ENCODE data around the gene VPS13A.

VPS13A gene

GRCh38 chr9:77175151-77175550, 2.2 kb upstream of the VPS13A start:
- H3K27ac Mint-ChIP-seq, result peak overlapping the region in 1 of 2 donors; percentile 35
- DNase-seq (no peak), ATAC-seq (no peak)
- H3K9me3 Mint-ChIP-seq, result no peaks in the 10 kb centered on the region
- no peaks in the 10 kb centered on the region for H3K27me3 Mint-ChIP-seq
- H3K4me1 Mint-ChIP-seq, result peaks cover 25% of the 10 kb centered on the region
- no peak overlapping the region for H3K4me3 Mint-ChIP-seq

- no peak for ATAC-seq
- H3K27ac Mint-ChIP-seq, result no peak overlapping the region
- no peak for DNase-seq
- H3K27me3 Mint-ChIP-seq, result no peaks in the 10 kb centered on the region
- peaks cover 32% of the 10 kb centered on the region for H3K4me1 Mint-ChIP-seq
- no peak overlapping the region for H3K4me3 Mint-ChIP-seq
- no peaks in the 10 kb centered on the region for H3K9me3 Mint-ChIP-seq
Observed at GRCh38 chr9:77176106-77176505, 1.2 kb upstream of the VPS13A start.

- Mint-ChIP-seq H3K27ac (peak overlapping the region; percentile 12 to 80), H3K4me1 (peaks cover 32% of the 10 kb centered on the region), H3K9me3 (no peaks in the 10 kb centered on the region), H3K27me3 (no peaks in the 10 kb centered on the region), H3K4me3 (peak overlapping the region; percentile 94 to 97)
- ATAC-seq (no peak), DNase-seq (no peak)
Observed at GRCh38 chr9:77176686-77177142, 620 bp upstream of the VPS13A start.

- H3K4me3 Mint-ChIP-seq, result peak overlapping the region; percentile 94 to 97
- peak; percentile 21 for ATAC-seq
- H3K9me3 Mint-ChIP-seq, result no peaks in the 10 kb centered on the region
- H3K27ac Mint-ChIP-seq, result peak overlapping the region; percentile 91 to 92
- no peaks in the 10 kb centered on the region for H3K27me3 Mint-ChIP-seq
- peak; percentile 43 to 46 for DNase-seq
- H3K4me1 Mint-ChIP-seq, result peaks cover 33% of the 10 kb centered on the region
Observed at GRCh38 chr9:77177894-77178794, 810 bp downstream of the VPS13A start.

DNA sequence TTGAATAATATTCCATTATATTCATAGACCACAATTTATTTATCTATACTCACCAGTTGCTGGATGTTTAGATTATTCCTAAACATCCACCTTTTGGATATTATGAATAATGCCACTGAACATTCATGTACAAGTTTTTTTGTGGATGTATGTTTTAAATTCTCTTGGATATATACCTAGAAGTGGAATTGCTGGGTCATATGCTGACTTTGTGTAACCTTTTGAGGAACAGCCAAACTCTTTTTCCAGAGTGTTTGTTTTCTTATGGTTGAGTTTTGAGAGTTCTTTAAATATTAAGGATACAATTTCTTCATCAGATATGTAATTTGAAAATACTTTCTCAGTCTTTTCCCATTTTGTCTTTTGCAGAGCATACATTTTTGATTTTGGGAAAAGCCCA, 2.7 kb downstream of the VPS13A start:
- H3K27me3 Mint-ChIP-seq, result no peaks in the 10 kb centered on the region
- H3K9me3 Mint-ChIP-seq, result no peaks in the 10 kb centered on the region
- DNase-seq, result no peak
- H3K4me3 Mint-ChIP-seq, result peak overlapping the region; percentile 94 to 97
- no peak overlapping the region for H3K27ac Mint-ChIP-seq
- ATAC-seq, result no peak
- peaks cover 33% of the 10 kb centered on the region for H3K4me1 Mint-ChIP-seq

GRCh38 chr9:77183581-77183980, 6.2 kb downstream of the VPS13A start:
- H3K27me3 Mint-ChIP-seq, result no peaks in the 10 kb centered on the region
- H3K27ac Mint-ChIP-seq, result no peak overlapping the region
- peaks cover 0 to 5% of the 10 kb centered on the region in 2 donors for H3K9me3 Mint-ChIP-seq
- peaks cover 27% of the 10 kb centered on the region for H3K4me1 Mint-ChIP-seq
- DNase-seq, result no peak
- ATAC-seq, result no peak
- H3K4me3 Mint-ChIP-seq, result no peak overlapping the region

GRCh38 chr9:77188242-77188641, 10.9 kb downstream of the VPS13A start:
- ATAC-seq, result no peak
- Mint-ChIP-seq H3K9me3 (peaks cover 5 to 6% of the 10 kb centered on the region in 2 donors), H3K4me1 (peaks cover 35% of the 10 kb centered on the region), H3K27ac (peak overlapping the region in 1 of 2 donors; percentile 80), H3K4me3 (no peak overlapping the region), H3K27me3 (no peaks in the 10 kb centered on the region)
- DNase-seq, result no peak

- H3K9me3 Mint-ChIP-seq, result peaks cover 0 to under 1% of the 10 kb centered on the region in 2 donors
- no peaks in the 10 kb centered on the region for H3K27me3 Mint-ChIP-seq
- H3K4me3 Mint-ChIP-seq, result no peak overlapping the region
- no peak overlapping the region for H3K27ac Mint-ChIP-seq
- no peak for DNase-seq
- no peak for ATAC-seq
- H3K4me1 Mint-ChIP-seq, result peaks cover 55% of the 10 kb centered on the region
Observed at GRCh38 chr9:77194423-77194822, 17.1 kb downstream of the VPS13A start.

- no peak overlapping the region for H3K27ac Mint-ChIP-seq
- H3K27me3 Mint-ChIP-seq, result no peaks in the 10 kb centered on the region
- H3K4me1 Mint-ChIP-seq, result no peaks in the 10 kb centered on the region
- DNase-seq (no peak), ATAC-seq (no peak)
- H3K9me3 Mint-ChIP-seq, result no peaks in the 10 kb centered on the region
- H3K4me3 Mint-ChIP-seq, result no peak overlapping the region
Observed at GRCh38 chr9:77210116-77210515, 32.8 kb downstream of the VPS13A start.

DNA sequence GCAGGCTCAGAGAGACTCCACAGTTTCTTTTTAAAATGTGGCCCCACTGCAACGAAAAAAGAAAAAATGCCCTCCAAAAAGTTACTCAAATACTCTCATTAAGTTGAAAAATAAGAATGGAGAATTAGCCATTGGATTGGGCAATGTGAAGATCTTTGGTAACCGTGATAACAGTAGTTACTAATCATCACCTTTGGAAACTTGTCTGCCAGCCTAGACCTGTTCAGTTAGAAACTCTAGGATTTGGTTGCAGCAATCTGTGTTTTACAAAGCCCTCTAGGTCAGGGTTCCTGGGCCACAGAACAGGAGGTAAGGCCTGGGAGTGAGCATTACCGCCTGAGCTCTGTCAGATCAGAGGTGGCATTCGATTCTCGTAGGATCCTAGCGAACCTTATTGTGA, 34.2 kb downstream of the VPS13A start:
- no peak for DNase-seq
- no peak overlapping the region for H3K27ac Mint-ChIP-seq
- H3K4me3 Mint-ChIP-seq, result no peak overlapping the region
- no peaks in the 10 kb centered on the region for H3K27me3 Mint-ChIP-seq
- H3K9me3 Mint-ChIP-seq, result no peaks in the 10 kb centered on the region
- ATAC-seq, result no peak
- H3K4me1 Mint-ChIP-seq, result no peaks in the 10 kb centered on the region

- Mint-ChIP-seq H3K27ac (no peak overlapping the region), H3K4me1 (no peaks in the 10 kb centered on the region), H3K27me3 (no peaks in the 10 kb centered on the region), H3K4me3 (no peak overlapping the region), H3K9me3 (no peaks in the 10 kb centered on the region)
- ATAC-seq (no peak), DNase-seq (no peak)
Observed at GRCh38 chr9:77212801-77213200, 35.5 kb downstream of the VPS13A start.

- no peaks in the 10 kb centered on the region for H3K4me1 Mint-ChIP-seq
- H3K27ac Mint-ChIP-seq, result peak overlapping the region in 1 of 2 donors; percentile 33
- H3K9me3 Mint-ChIP-seq, result no peaks in the 10 kb centered on the region
- no peaks in the 10 kb centered on the region for H3K27me3 Mint-ChIP-seq
- no peak for ATAC-seq
- DNase-seq, result no peak
- no peak overlapping the region for H3K4me3 Mint-ChIP-seq
Observed at GRCh38 chr9:77215874-77216273, 38.5 kb downstream of the VPS13A start.

DNA sequence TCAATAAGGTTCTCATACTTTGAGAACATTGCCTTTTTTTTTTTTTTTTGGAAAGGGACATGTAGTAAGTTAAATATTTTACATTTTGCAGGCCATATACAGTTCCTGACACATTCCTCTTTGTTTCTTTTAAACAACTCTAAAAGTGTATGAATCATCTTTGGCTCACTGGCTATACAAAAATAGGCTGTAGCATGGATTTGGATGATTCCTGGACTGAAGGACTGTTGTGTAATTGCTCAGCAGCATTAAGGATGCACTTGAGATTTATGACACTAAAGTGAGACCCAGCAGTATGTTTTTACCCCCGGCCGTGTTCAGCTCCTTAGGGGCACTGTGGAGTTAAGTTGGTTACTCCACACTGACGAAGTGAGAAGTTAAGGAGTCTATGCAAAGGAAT, 41.3 kb downstream of the VPS13A start:
- no peak overlapping the region for H3K27ac Mint-ChIP-seq
- H3K9me3 Mint-ChIP-seq, result no peaks in the 10 kb centered on the region
- H3K27me3 Mint-ChIP-seq, result no peaks in the 10 kb centered on the region

GRCh38 chr9:77221431-77221830, 44.1 kb downstream of the VPS13A start:
- Mint-ChIP-seq H3K4me1 (no peaks in the 10 kb centered on the region), H3K27ac (no peak overlapping the region), H3K4me3 (no peak overlapping the region), H3K27me3 (no peaks in the 10 kb centered on the region), H3K9me3 (no peaks in the 10 kb centered on the region)
- no peak for DNase-seq
- ATAC-seq, result no peak

More for the DNA sequence above, 41.3 kb downstream of the VPS13A start:
- DNase-seq (no peak), ATAC-seq (no peak)
- no peak overlapping the region for H3K4me3 Mint-ChIP-seq
- no peaks in the 10 kb centered on the region for H3K4me1 Mint-ChIP-seq

DNA sequence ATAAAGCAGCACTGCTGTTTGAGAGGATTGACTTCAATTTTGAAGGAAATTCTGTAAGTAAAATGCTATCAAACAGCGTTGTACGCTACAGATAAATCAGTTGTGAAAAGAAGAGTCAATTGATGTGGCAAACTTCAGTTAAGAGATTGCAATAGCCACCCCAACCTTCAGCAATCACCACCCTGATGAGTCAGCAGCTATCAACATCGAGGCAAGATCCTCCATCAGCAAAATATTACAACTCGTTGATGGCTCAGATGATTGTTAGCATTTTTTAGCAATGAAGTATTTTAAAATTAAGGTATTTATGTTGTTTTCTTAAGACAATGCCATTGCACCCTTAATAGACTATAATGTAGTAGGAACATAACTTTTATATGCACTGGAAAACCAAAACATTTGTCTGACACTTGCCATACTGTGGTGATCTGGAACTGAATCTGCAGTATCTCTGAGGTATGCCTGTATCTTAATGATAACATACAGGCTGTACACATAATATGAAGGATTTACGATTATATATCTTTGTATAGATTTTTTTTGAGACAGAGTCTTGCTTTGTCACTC, 47.5 kb downstream of the VPS13A start:
- H3K27me3 Mint-ChIP-seq, result no peaks in the 10 kb centered on the region
- no peaks in the 10 kb centered on the region for H3K4me1 Mint-ChIP-seq
- no peak overlapping the region for H3K4me3 Mint-ChIP-seq
- no peak for ATAC-seq
- no peaks in the 10 kb centered on the region for H3K9me3 Mint-ChIP-seq
- H3K27ac Mint-ChIP-seq, result no peak overlapping the region
- DNase-seq, result no peak

DNA sequence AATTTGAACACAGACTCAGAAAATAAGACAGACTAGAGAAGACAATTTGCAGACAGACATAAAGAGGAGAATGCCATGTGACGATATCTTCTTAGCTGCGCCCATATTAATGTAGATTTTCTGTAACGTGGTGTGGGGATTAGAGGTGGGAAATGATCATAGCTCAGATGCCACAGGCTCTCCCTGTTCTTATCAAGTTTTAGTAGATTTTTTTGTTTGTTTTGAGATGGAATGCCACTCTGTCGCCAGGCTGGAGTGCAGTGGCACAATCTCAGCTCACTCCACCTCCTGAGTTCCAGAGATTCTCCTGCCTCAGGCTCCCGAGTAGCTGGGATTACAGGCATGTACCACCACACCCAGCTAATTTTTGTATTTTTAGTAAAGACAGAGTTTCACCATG, 59.4 kb downstream of the VPS13A start:
- Mint-ChIP-seq H3K27ac (peak overlapping the region in 1 of 2 donors; percentile 61), H3K4me3 (no peak overlapping the region), H3K9me3 (no peaks in the 10 kb centered on the region), H3K4me1 (no peaks in the 10 kb centered on the region), H3K27me3 (no peaks in the 10 kb centered on the region)
- ATAC-seq (no peak), DNase-seq (no peak)
